ENCODE data around the gene USF2.
A peak's percentile ranks its signal among the peaks of the same experiment; 100 is the strongest.

The USF2 gene

DNA sequence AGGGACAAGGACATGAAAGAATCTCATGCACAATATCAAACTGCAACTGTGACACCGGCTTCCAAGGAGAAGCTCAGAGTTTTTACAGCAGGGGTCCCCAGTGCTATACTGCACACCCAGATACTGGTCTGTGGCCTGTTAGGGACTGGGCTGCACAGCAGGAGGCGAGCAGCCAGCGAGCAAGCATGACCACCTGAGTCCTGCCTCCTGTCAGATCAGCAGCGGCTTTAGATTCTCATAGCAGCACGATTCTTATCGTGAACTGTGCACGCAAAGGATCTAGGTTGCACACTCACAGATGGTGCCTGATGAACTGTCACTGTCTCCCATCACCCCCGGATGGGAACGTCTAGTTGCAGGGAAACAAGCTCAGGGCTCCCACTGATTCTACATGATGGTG, 47.1 kb downstream of the USF2 start:
- DNase-seq (ENCODE audit: low read depth) = no peak
- TF ChIP-seq, protein P1, sequence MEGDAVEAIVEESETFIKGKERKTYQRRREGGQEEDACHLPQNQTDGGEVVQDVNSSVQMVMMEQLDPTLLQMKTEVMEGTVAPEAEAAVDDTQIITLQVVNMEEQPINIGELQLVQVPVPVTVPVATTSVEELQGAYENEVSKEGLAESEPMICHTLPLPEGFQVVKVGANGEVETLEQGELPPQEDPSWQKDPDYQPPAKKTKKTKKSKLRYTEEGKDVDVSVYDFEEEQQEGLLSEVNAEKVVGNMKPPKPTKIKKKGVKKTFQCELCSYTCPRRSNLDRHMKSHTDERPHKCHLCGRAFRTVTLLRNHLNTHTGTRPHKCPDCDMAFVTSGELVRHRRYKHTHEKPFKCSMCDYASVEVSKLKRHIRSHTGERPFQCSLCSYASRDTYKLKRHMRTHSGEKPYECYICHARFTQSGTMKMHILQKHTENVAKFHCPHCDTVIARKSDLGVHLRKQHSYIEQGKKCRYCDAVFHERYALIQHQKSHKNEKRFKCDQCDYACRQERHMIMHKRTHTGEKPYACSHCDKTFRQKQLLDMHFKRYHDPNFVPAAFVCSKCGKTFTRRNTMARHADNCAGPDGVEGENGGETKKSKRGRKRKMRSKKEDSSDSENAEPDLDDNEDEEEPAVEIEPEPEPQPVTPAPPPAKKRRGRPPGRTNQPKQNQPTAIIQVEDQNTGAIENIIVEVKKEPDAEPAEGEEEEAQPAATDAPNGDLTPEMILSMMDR (conservative IDR thresholded peaks at IDR 0.05; ENCODE audit: low read depth, low read length) = no peak
- H3K4me3 ChIP-seq (ENCODE audit: low read depth, low read length) = no peak overlapping the region

- TF ChIP-seq, protein P1 (conservative IDR thresholded peaks at IDR 0.05; ENCODE audit: low read depth, low read length) = no peak
- no peak overlapping the region for H3K4me3 ChIP-seq (ENCODE audit: low read depth, low read length)
- no peak for DNase-seq (ENCODE audit: low read depth)
These were observed 47.8 kb downstream of the USF2 start for GRCh38 chr19:35316560-35316959.

- no peak overlapping the region for H3K4me3 ChIP-seq (ENCODE audit: low read depth, low read length)
- DNase-seq (ENCODE audit: low read depth) = no peak
- TF ChIP-seq, protein P1 (conservative IDR thresholded peaks at IDR 0.05; ENCODE audit: low read depth, low read length) = no peak
These were observed 48.8 kb downstream of the USF2 start for GRCh38 chr19:35317464-35318043.

- no peak overlapping the region for H3K4me3 ChIP-seq (ENCODE audit: low read depth, low read length)
- peak; percentile 52 for DNase-seq (ENCODE audit: low read depth)
- TF ChIP-seq, protein P1 (conservative IDR thresholded peaks at IDR 0.05; ENCODE audit: low read depth, low read length) = no peak
These were observed 50.1 kb downstream of the USF2 start for GRCh38 chr19:35318679-35319448.

DNA sequence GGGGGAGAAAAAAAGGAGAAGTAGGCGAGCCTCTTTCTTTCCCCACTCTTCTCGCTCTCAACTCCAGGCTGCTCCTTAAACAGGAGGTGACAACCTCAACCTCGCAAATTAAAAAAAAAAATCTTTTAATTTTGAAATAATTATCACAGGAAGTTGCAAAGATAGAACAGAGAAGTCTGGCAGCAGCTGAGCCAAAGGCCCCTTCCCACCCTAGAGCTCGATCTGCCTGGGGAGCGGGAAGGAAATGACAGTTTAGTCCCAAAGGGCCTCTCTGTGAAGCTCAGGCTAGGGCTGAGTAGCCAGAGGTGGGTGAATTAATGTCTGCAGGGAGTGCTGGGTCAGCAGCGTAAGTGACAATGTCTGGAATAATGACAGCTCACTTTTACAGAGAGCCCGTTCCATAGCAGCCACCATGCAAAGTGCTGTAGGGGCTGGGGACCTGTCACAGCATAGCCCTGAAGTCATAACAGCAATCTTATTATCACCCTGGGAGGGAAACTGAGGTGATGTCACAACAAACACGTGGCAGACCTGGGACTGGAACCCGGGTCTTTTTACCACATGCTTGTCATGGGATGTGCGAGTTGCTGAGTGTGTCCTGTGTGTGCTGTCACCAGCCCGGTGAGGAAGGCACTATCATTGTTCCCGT, 51.4 kb downstream of the USF2 start:
- H3K4me3 ChIP-seq (ENCODE audit: low read depth, low read length) = no peak overlapping the region
- DNase-seq (ENCODE audit: low read depth) = no peak
- TF ChIP-seq, protein P1 (conservative IDR thresholded peaks at IDR 0.05; ENCODE audit: low read depth, low read length) = no peak

DNA sequence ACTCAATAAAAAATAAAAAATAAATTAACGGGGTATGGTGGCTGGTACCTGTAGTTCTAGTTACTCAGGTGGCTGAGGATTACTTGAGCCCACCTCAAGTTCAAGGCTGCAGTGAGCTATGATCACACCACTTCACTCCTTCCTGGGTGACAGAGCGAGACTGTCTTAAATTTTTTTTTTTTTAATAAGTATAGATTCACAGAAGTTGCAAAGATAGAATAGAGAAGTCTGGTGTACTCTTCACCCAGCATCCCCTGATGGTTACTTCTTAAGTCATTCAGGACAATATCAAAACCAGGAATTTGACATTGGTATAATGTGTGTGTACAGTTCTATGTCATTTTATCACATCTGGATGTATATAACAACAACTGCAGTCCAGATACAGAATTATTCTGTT, 52.5 kb downstream of the USF2 start:
- no peak for DNase-seq (ENCODE audit: low read depth)
- TF ChIP-seq, protein P1 (conservative IDR thresholded peaks at IDR 0.05; ENCODE audit: low read depth, low read length) = no peak
- H3K4me3 ChIP-seq (ENCODE audit: low read depth, low read length) = no peak overlapping the region

Data from choroid plexus epithelial cell (primary cell).